ENCODE results near the gene PLCXD3. TPM values are rescaled to one million over a fixed set of nuclear protein-coding genes. Genes with fewer than 3 reads are reported as not detected.
A peak's percentile ranks its signal among the peaks of the same experiment; 100 is the strongest.

Gene PLCXD3
- total and polyA plus RNA-seq, 2 of the 4 experiments (the other 2 are of a cell fraction): under 0.01 to 0.02 TPM

DNA sequence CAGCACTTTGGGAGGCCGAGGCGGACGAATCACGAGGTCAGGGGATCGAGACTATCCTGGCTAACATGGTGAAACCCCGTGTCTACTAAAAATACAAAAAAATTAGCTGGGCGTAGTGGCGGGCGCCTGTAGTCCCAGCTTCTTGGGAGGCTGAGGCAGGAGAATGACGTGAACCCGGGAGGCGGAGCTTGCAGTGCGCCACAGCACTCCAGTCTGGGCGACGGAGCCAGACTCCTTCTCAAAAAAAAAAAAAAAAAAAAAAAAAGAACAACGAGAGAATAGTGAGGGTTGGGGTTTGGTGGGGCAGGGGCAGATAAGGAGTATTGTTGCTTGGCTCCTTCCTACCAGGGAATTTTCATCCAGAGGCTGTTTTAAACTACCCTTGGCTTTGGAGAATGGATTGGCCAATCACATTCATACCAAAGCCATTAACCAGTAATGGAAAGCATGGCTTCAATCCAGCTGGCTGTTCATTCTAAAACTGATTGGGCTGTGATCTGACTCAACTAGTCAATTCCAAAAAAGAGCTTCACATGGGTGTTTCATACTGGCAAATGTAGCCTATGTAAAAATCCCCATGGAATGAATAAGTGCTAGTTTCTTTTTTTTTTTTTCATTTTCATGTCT, 64.4 kb downstream of the PLCXD3 start:
- Histone ChIP-seq H3K9me3 (ENCODE audit: control insufficient read depth, insufficient read depth, low read length) (no peaks in the 10 kb centered on the region), H3K27me3 (ENCODE audit: control insufficient read depth, insufficient read depth, low read length) (peaks cover 2% of the 10 kb centered on the region), H2AFZ (replicated peaks; ENCODE audit: low read length, poor library complexity) (no peak overlapping the region), H2BK15ac (ENCODE audit: low read depth, low read length) (no peak overlapping the region), H2BK5ac (ENCODE audit: low read depth, low read length, poor library complexity, severe bottlenecking) (no peak overlapping the region), H3K36me3 (ENCODE audit: control insufficient read depth, insufficient read depth, low read length) (no peaks in the 10 kb centered on the region), H3K4me1 (ENCODE audit: control insufficient read depth, insufficient read depth, low read length) (no peaks in the 10 kb centered on the region), H4K8ac (ENCODE audit: low read depth in 2 of 2, low read length in 2 of 2) (no peak overlapping the region), H3K79me1 (ENCODE audit: low read depth in 1 of 2, low read length in 2 of 2) (no peaks in the 10 kb centered on the region), H3K9me1 (ENCODE audit: insufficient read depth, low read length) (no peaks in the 10 kb centered on the region), H2BK20ac (ENCODE audit: low read depth, low read length) (no peak overlapping the region), H2BK120ac (ENCODE audit: low read depth, low read length) (no peak overlapping the region), H3K9ac (ENCODE audit: low read depth, low read length) (no peak overlapping the region), H4K20me1 (ENCODE audit: insufficient read depth, low read length) (no peaks in the 10 kb centered on the region), H2AK5ac (ENCODE audit: low read depth, low read length) (no peak overlapping the region), H3K14ac (replicated peaks; ENCODE audit: low read depth, low read length) (no peak overlapping the region), H3K18ac (ENCODE audit: low read depth, low read length) (no peak overlapping the region), H3K4ac (ENCODE audit: low read depth, low read length) (no peak overlapping the region), H4K5ac (ENCODE audit: low read depth, low read length) (no peak overlapping the region), H3K4me2 (ENCODE audit: low read depth, low read length) (no peak overlapping the region), H2AK9ac (replicated peaks; ENCODE audit: low read depth, low read length, poor library complexity) (no peak overlapping the region), H3K27ac (ENCODE audit: insufficient read depth, low read length) (no peak overlapping the region), H3K23ac (ENCODE audit: low read depth, low read length) (no peak overlapping the region), H3K4me3 (ENCODE audit: insufficient read depth, low read depth, low read length) (no peak overlapping the region), H4K91ac (ENCODE audit: insufficient read depth, low read depth, low read length) (no peak overlapping the region), H3K56ac (ENCODE audit: extremely low read depth, insufficient read depth, low read length) (no peak overlapping the region)
- in situ Hi-C loops (cut with MboI; ENCODE audit: low sequenced_read_pairs) (no loop called here), intact Hi-C loops (cut with micrococcal nuclease) (no loop called here), dilution Hi-C loops (cut with HindIII; ENCODE audit: low sequenced_read_pairs, unreplicated experiment) (no loop called here)
- WGBS, 2 experiments (ENCODE audit: extremely low coverage in 2 of 2, insufficient read length in 1 of 2): no CpG with 5 or more reads among the region's 16 CpGs
- CTCF ChIA-PET: interaction anchor here (1.0 kb wide), 1 partner anchor 12 kb away, joined by 4 read pairs; no protein-coding TSS in a partner anchor
- ATAC-seq (ENCODE audit: low read depth) (no peak), DNase-seq (peak; percentile 40)
- TF ChIP-seq CEBPB (IDR thresholded peaks at IDR 0.05; ENCODE audit: low read depth, low read length): no peak
- no peak for TF ChIP-seq MXI1 (IDR thresholded peaks at IDR 0.05; ENCODE audit: borderline replicate concordance, low read depth, low read length)
- no peak for TF ChIP-seq CHD1 (IDR thresholded peaks at IDR 0.05; ENCODE audit: low read depth, low read length)
- no TSS peak for BruUV-seq (replicated peaks)
- POLR2A ChIA-PET (ENCODE audit: unreplicated experiment): no interaction called here

All from IMR-90 (cell line).